ENCODE results near the gene ID3. TPM values are rescaled to one million over a fixed set of nuclear protein-coding genes. Genes with fewer than 3 reads are reported as not detected.

Gene ID3
- total and polyA plus RNA-seq, 9 of the 15 experiments (the other 6 are each of a cell fraction or from before 2014, with no cell fraction given): 6.8 to 59.8 (median 23.5) TPM

DNA sequence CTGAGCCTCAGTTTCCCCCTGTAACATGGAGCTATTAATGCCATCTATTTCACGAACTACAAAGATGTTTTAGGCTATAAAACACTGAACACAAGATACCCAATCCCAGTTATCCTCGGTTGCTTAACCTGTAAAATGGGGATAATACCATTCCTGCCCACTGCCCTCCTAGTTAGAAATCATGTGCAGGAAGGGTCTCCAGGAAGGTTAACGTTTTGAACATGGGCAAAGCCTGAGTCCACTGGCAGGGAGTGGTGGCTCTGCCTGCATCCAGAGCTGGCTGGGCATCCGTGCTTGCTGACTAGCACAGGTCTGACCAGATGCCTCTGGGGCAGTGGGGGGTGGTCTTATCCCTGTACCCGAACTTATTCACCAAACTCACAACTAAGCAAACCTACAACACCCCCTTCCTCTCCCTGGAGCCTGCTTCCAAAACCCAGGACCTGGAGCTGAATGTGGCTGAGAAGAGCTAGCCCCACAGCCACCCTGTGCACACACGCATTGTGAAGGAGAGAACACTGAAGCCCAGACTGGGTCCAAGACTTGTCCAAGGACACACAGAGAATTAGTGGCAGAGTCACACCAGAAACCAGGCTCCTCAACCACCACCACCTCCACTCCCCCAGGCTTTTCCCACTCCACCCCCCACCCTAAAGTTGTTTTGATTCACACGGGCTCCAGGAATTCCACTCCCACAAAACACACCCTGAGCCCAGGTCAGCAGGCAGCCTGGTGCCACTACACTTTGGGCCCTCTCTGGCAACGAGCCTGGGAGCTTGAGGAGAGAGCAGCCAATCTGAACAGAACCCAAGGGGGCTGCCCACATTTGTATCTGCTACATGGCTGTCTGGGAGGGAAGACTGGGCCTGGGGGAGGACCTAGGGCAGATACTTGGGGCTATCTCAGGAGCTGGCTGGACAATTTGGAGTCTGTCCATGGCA lies 29.9 kb downstream of the ID3 start (continued):
- TF ChIP-seq LCOR (CRISPR knock-in tag; IDR thresholded peaks at IDR 0.05) (0 out of 2 replicates have a peak, but pooled peaks have one; percentile 37), RNF2 (IDR thresholded peaks at IDR 0.05) (no peak), KLF1 (tag; IDR thresholded peaks at IDR 0.05) (no peak), FIP1L1 (IDR thresholded peaks at IDR 0.05; ENCODE audit: low read depth, low read length, poor library complexity, severe bottlenecking) (no peak), EZH2 (IDR thresholded peaks at IDR 0.05; ENCODE audit: borderline replicate concordance, low read depth, low read length) (no peak), ZNF551 (CRISPR knock-in tag; IDR thresholded peaks at IDR 0.05) (no peak), ZNF133 (CRISPR knock-in tag; IDR thresholded peaks at IDR 0.05) (no peak), SETDB1 (IDR thresholded peaks at IDR 0.05; ENCODE audit: low read length) (no peak), HDAC1 (IDR thresholded peaks at IDR 0.05) (peak in 1 of 2 experiments; percentile 19; a peak in 1 of 4 replicates), MEF2A (IDR thresholded peaks at IDR 0.05; ENCODE audit: control insufficient read depth, low read depth, low read length) (no peak), GTF2F1 (IDR thresholded peaks at IDR 0.05; ENCODE audit: low read depth, low read length) (no peak)
- TF ChIP-seq, protein P1, sequence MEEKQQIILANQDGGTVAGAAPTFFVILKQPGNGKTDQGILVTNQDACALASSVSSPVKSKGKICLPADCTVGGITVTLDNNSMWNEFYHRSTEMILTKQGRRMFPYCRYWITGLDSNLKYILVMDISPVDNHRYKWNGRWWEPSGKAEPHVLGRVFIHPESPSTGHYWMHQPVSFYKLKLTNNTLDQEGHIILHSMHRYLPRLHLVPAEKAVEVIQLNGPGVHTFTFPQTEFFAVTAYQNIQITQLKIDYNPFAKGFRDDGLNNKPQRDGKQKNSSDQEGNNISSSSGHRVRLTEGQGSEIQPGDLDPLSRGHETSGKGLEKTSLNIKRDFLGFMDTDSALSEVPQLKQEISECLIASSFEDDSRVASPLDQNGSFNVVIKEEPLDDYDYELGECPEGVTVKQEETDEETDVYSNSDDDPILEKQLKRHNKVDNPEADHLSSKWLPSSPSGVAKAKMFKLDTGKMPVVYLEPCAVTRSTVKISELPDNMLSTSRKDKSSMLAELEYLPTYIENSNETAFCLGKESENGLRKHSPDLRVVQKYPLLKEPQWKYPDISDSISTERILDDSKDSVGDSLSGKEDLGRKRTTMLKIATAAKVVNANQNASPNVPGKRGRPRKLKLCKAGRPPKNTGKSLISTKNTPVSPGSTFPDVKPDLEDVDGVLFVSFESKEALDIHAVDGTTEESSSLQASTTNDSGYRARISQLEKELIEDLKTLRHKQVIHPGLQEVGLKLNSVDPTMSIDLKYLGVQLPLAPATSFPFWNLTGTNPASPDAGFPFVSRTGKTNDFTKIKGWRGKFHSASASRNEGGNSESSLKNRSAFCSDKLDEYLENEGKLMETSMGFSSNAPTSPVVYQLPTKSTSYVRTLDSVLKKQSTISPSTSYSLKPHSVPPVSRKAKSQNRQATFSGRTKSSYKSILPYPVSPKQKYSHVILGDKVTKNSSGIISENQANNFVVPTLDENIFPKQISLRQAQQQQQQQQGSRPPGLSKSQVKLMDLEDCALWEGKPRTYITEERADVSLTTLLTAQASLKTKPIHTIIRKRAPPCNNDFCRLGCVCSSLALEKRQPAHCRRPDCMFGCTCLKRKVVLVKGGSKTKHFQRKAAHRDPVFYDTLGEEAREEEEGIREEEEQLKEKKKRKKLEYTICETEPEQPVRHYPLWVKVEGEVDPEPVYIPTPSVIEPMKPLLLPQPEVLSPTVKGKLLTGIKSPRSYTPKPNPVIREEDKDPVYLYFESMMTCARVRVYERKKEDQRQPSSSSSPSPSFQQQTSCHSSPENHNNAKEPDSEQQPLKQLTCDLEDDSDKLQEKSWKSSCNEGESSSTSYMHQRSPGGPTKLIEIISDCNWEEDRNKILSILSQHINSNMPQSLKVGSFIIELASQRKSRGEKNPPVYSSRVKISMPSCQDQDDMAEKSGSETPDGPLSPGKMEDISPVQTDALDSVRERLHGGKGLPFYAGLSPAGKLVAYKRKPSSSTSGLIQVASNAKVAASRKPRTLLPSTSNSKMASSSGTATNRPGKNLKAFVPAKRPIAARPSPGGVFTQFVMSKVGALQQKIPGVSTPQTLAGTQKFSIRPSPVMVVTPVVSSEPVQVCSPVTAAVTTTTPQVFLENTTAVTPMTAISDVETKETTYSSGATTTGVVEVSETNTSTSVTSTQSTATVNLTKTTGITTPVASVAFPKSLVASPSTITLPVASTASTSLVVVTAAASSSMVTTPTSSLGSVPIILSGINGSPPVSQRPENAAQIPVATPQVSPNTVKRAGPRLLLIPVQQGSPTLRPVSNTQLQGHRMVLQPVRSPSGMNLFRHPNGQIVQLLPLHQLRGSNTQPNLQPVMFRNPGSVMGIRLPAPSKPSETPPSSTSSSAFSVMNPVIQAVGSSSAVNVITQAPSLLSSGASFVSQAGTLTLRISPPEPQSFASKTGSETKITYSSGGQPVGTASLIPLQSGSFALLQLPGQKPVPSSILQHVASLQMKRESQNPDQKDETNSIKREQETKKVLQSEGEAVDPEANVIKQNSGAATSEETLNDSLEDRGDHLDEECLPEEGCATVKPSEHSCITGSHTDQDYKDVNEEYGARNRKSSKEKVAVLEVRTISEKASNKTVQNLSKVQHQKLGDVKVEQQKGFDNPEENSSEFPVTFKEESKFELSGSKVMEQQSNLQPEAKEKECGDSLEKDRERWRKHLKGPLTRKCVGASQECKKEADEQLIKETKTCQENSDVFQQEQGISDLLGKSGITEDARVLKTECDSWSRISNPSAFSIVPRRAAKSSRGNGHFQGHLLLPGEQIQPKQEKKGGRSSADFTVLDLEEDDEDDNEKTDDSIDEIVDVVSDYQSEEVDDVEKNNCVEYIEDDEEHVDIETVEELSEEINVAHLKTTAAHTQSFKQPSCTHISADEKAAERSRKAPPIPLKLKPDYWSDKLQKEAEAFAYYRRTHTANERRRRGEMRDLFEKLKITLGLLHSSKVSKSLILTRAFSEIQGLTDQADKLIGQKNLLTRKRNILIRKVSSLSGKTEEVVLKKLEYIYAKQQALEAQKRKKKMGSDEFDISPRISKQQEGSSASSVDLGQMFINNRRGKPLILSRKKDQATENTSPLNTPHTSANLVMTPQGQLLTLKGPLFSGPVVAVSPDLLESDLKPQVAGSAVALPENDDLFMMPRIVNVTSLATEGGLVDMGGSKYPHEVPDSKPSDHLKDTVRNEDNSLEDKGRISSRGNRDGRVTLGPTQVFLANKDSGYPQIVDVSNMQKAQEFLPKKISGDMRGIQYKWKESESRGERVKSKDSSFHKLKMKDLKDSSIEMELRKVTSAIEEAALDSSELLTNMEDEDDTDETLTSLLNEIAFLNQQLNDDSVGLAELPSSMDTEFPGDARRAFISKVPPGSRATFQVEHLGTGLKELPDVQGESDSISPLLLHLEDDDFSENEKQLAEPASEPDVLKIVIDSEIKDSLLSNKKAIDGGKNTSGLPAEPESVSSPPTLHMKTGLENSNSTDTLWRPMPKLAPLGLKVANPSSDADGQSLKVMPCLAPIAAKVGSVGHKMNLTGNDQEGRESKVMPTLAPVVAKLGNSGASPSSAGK (IDR thresholded peaks at IDR 0.05): no peak
- TF ChIP-seq, protein P2, sequence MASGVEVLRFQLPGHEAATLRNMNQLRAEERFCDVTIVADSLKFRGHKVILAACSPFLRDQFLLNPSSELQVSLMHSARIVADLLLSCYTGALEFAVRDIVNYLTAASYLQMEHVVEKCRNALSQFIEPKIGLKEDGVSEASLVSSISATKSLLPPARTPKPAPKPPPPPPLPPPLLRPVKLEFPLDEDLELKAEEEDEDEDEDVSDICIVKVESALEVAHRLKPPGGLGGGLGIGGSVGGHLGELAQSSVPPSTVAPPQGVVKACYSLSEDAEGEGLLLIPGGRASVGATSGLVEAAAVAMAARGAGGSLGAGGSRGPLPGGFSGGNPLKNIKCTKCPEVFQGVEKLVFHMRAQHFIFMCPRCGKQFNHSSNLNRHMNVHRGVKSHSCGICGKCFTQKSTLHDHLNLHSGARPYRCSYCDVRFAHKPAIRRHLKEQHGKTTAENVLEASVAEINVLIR (CRISPR knock-in tag; IDR thresholded peaks at IDR 0.05): no peak
- TF ChIP-seq, protein P3, sequence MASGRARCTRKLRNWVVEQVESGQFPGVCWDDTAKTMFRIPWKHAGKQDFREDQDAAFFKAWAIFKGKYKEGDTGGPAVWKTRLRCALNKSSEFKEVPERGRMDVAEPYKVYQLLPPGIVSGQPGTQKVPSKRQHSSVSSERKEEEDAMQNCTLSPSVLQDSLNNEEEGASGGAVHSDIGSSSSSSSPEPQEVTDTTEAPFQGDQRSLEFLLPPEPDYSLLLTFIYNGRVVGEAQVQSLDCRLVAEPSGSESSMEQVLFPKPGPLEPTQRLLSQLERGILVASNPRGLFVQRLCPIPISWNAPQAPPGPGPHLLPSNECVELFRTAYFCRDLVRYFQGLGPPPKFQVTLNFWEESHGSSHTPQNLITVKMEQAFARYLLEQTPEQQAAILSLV (tag; IDR thresholded peaks at IDR 0.05): no peak
